WTC11 (cell line): Measurements from ENCODE around the gene SMARCD3. TPM values are rescaled to one million over a fixed set of nuclear protein-coding genes. Genes with fewer than 3 reads are reported as not detected.

ENCODE experiments used
- ATAC-seq: fragments of 200-7000 bp; cut with Tn5 transposase; 2 replicates; pipeline ENCODE4 v1.10.0; 2021; ENCODE audit warnings: mild to moderate bottlenecking, moderate library complexity
- CTCF ChIA-PET: fragments of 300-600 bp; sonication (Branson Sonifier 250); formaldehyde crosslinking; loops from one replicate; lab custom pipeline; 2021; ENCODE audit warnings: antibody characterized with exemption; lab: Charles Lee
- POLR2A ChIA-PET: fragments of 350-600 bp; sonication (Branson Sonifier 250); formaldehyde crosslinking; loops from one replicate; lab custom pipeline; 2021; ENCODE audit warnings: antibody characterized with exemption; lab: Charles Lee
- DNase-seq: peaks from one replicate; pipeline ENCODE4 v3.0.0; 2021; ENCODE audit warnings: low spot score
- H3K27ac Mint-ChIP-seq: 2 replicates; pipeline ENCODE4 v1.8.0; 2021; ENCODE audit warnings: mixed read lengths
- H3K27me3 Mint-ChIP-seq: 2 replicates; pipeline ENCODE4 v1.8.0; 2021; ENCODE audit warnings: low read depth, mild to moderate bottlenecking, moderate library complexity, mixed read lengths
- H3K36me3 Mint-ChIP-seq: 2 replicates; pipeline ENCODE4 v1.8.0; 2021; ENCODE audit warnings: mixed read lengths
- H3K4me1 Mint-ChIP-seq: 2 replicates; pipeline ENCODE4 v1.8.0; 2022; ENCODE audit warnings: mixed read lengths
- H3K4me3 Mint-ChIP-seq: 2 replicates; pipeline ENCODE4 v1.8.0; 2021; ENCODE audit warnings: mild to moderate bottlenecking, moderate library complexity, mixed read lengths
- H3K9me3 Mint-ChIP-seq: 2 replicates; pipeline ENCODE4 v1.8.0; 2021; ENCODE audit warnings: mixed read lengths
- ELF4 ChIP-seq: sonication (generic); formaldehyde crosslinking; IDR thresholded peaks from 2 replicates; pipeline ENCODE4 v1.8.1; 2022; ENCODE audit warnings: low read depth, mild to moderate bottlenecking, moderate library complexity, missing genetic modification reagents
- FOXJ3 ChIP-seq: sonication (generic); formaldehyde crosslinking; IDR thresholded peaks from 2 replicates; pipeline ENCODE4 v1.9.0; 2021; ENCODE audit warnings: missing genetic modification reagents, mild to moderate bottlenecking, borderline replicate concordance
- GABPB1 ChIP-seq: sonication (generic); formaldehyde crosslinking; IDR thresholded peaks from 2 replicates; pipeline ENCODE4 v1.8.1; 2023; ENCODE audit warnings: mild to moderate bottlenecking, missing genetic modification reagents
- IRF2 ChIP-seq: sonication (generic); formaldehyde crosslinking; IDR thresholded peaks from 2 replicates; pipeline ENCODE4 v1.8.0; 2022; ENCODE audit warnings: low read depth, missing genetic modification reagents, borderline replicate concordance
- JAZF1 ChIP-seq: fragments of 250-450 bp; sonication (Bioruptor Pico); IDR thresholded peaks from 2 replicates; pipeline ENCODE4 v1.9.0; 2021; ENCODE audit warnings: moderate library complexity, mild to moderate bottlenecking, inconsistent platforms
- JUN ChIP-seq: sonication (generic); formaldehyde crosslinking; IDR thresholded peaks from 2 replicates; pipeline ENCODE4 v1.8.0; 2023; ENCODE audit warnings: mild to moderate bottlenecking, missing genetic modification reagents
- PRRX2 ChIP-seq: fragments of 250-450 bp; sonication (Bioruptor Pico); IDR thresholded peaks from 2 replicates; pipeline ENCODE4 v1.8.0; 2021; ENCODE audit warnings: mild to moderate bottlenecking
- RORB ChIP-seq: fragments of 250-450 bp; sonication (Bioruptor Pico); IDR thresholded peaks from 2 replicates; pipeline ENCODE4 v1.9.0; 2021; ENCODE audit warnings: mild to moderate bottlenecking
- SMAD3 ChIP-seq: sonication (generic); formaldehyde crosslinking; IDR thresholded peaks from 2 replicates; pipeline ENCODE4 v1.8.0; 2022; ENCODE audit warnings: missing genetic modification reagents, mild to moderate bottlenecking, borderline replicate concordance
- ZBTB21 ChIP-seq: sonication (generic); formaldehyde crosslinking; IDR thresholded peaks from 2 replicates; pipeline ENCODE4 v1.8.1; 2023; ENCODE audit warnings: mild to moderate bottlenecking, missing genetic modification reagents, borderline replicate concordance
- ZNF219 ChIP-seq: sonication (generic); formaldehyde crosslinking; IDR thresholded peaks from 2 replicates; pipeline ENCODE4 v1.8.0; 2023; ENCODE audit warnings: missing genetic modification reagents, mild to moderate bottlenecking, borderline replicate concordance
- ZNF263 ChIP-seq: sonication (generic); formaldehyde crosslinking; IDR thresholded peaks from 2 replicates; pipeline ENCODE4 v1.8.1; 2022; ENCODE audit warnings: low read depth, mild to moderate bottlenecking, moderate library complexity, missing genetic modification reagents
- ZNF423 ChIP-seq: fragments of 250-450 bp; sonication (Bioruptor Pico); IDR thresholded peaks from 2 replicates; pipeline ENCODE4 v2.1.2; 2022; ENCODE audit warnings: mild to moderate bottlenecking, moderate library complexity
- total RNA-seq: library from RNA; stranded (reverse); gene quantifications from 3 replicates; pipeline ENCODE4 v1.2.3, GENCODE V29; 2021
- TF ChIP-seq, protein P1 (sequence below): sonication (generic); formaldehyde crosslinking; IDR thresholded peaks from 2 replicates; pipeline ENCODE4 v1.8.1; 2023; ENCODE audit warnings: mild to moderate bottlenecking, missing genetic modification reagents
- TF ChIP-seq, protein P2 (sequence below): sonication (generic); formaldehyde crosslinking; IDR thresholded peaks from 2 replicates; pipeline ENCODE4 v1.8.0; 2022; ENCODE audit warnings: mild to moderate bottlenecking, missing genetic modification reagents
- TF ChIP-seq, protein P3 (sequence below): fragments of 250-450 bp; sonication (Bioruptor Pico); IDR thresholded peaks from 2 replicates; pipeline ENCODE4 v2.1.2; 2022; ENCODE audit warnings: mild to moderate bottlenecking, moderate library complexity
- TF ChIP-seq, protein P4 (sequence below): sonication (generic); formaldehyde crosslinking; IDR thresholded peaks from 2 replicates; pipeline ENCODE4 v1.8.0; 2023; ENCODE audit warnings: missing genetic modification reagents, mild to moderate bottlenecking, borderline replicate concordance
- TF ChIP-seq, protein P5 (sequence below): sonication (generic); formaldehyde crosslinking; IDR thresholded peaks from 2 replicates; pipeline ENCODE4 v1.8.0; 2023; ENCODE audit warnings: missing genetic modification reagents
- TF ChIP-seq, protein P6 (sequence below): fragments of 250-450 bp; sonication (Bioruptor Pico); IDR thresholded peaks from 2 replicates; pipeline ENCODE4 v1.8.0; 2021; ENCODE audit warnings: mild to moderate bottlenecking

Gene SMARCD3
- total RNA-seq, 1 experiment from 2014 or later: 5.9 TPM

DNA sequence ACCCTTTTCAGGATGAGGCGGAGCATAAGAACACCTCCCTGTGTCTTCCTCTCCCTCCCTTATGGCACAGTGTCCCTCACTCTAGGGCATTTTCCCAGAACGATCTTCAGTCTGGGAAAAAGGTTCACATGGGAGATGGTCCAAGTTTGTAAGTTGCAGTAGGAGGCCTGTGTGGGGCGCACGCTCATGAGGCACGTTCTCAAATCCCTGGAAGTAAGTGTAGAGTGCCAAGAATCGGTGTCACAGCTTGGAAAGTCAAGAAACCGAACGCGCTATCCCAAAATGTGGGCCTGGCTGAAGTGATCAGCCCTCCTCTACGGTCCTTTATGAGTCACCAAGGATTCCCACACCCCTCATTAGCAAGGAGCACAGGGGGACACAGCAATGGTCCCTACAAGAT, 23.9 kb upstream of the SMARCD3 start:
- ChIA-PET POLR2A (no interaction called here), CTCF (interaction anchor here (0.9 to 1.4 kb wide), 2 partner anchors 27 to 28 kb away, joined by 4 read pairs; no protein-coding TSS in a partner anchor)
- ATAC-seq (no peak), DNase-seq (no peak)
- no peaks in the 10 kb centered on the region for H3K36me3 Mint-ChIP-seq
- H3K27me3 Mint-ChIP-seq: peaks cover 28% of the 10 kb centered on the region
- H3K27ac Mint-ChIP-seq: no peak overlapping the region
- H3K9me3 Mint-ChIP-seq: no peaks in the 10 kb centered on the region
- H3K4me1 Mint-ChIP-seq: peaks cover 15% of the 10 kb centered on the region
- H3K4me3 Mint-ChIP-seq: no peak overlapping the region
- TF ChIP-seq, protein P1, sequence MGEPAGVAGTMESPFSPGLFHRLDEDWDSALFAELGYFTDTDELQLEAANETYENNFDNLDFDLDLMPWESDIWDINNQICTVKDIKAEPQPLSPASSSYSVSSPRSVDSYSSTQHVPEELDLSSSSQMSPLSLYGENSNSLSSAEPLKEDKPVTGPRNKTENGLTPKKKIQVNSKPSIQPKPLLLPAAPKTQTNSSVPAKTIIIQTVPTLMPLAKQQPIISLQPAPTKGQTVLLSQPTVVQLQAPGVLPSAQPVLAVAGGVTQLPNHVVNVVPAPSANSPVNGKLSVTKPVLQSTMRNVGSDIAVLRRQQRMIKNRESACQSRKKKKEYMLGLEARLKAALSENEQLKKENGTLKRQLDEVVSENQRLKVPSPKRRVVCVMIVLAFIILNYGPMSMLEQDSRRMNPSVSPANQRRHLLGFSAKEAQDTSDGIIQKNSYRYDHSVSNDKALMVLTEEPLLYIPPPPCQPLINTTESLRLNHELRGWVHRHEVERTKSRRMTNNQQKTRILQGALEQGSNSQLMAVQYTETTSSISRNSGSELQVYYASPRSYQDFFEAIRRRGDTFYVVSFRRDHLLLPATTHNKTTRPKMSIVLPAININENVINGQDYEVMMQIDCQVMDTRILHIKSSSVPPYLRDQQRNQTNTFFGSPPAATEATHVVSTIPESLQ (CRISPR knock-in tag): no peak
- TF ChIP-seq PRRX2: no peak
- no peak for TF ChIP-seq GABPB1 (CRISPR knock-in tag)
- no peak for TF ChIP-seq ELF4
- no peak for TF ChIP-seq ZNF263
- TF ChIP-seq, protein P2, sequence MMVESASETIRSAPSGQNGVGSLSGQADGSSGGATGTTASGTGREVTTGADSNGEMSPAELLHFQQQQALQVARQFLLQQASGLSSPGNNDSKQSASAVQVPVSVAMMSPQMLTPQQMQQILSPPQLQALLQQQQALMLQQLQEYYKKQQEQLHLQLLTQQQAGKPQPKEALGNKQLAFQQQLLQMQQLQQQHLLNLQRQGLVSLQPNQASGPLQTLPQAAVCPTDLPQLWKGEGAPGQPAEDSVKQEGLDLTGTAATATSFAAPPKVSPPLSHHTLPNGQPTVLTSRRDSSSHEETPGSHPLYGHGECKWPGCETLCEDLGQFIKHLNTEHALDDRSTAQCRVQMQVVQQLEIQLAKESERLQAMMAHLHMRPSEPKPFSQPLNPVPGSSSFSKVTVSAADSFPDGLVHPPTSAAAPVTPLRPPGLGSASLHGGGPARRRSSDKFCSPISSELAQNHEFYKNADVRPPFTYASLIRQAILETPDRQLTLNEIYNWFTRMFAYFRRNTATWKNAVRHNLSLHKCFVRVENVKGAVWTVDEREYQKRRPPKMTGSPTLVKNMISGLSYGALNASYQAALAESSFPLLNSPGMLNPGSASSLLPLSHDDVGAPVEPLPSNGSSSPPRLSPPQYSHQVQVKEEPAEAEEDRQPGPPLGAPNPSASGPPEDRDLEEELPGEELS (CRISPR knock-in tag): no peak
- TF ChIP-seq ZNF219 (CRISPR knock-in tag): no peak
- TF ChIP-seq RORB: no peak
- no peak for TF ChIP-seq JUN (CRISPR knock-in tag)
- no peak for TF ChIP-seq SMAD3 (CRISPR knock-in tag)
- no peak for TF ChIP-seq FOXJ3 (CRISPR knock-in tag)
- TF ChIP-seq, protein P3, sequence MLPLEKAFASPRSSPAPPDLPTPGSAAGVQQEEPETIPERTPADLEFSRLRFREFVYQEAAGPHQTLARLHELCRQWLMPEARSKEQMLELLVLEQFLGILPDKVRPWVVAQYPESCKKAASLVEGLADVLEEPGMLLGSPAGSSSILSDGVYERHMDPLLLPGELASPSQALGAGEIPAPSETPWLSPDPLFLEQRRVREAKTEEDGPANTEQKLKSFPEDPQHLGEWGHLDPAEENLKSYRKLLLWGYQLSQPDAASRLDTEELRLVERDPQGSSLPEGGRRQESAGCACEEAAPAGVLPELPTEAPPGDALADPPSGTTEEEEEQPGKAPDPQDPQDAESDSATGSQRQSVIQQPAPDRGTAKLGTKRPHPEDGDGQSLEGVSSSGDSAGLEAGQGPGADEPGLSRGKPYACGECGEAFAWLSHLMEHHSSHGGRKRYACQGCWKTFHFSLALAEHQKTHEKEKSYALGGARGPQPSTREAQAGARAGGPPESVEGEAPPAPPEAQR (CRISPR knock-in tag): no peak
- TF ChIP-seq, all 79 proteins: peak for 0

DNA sequence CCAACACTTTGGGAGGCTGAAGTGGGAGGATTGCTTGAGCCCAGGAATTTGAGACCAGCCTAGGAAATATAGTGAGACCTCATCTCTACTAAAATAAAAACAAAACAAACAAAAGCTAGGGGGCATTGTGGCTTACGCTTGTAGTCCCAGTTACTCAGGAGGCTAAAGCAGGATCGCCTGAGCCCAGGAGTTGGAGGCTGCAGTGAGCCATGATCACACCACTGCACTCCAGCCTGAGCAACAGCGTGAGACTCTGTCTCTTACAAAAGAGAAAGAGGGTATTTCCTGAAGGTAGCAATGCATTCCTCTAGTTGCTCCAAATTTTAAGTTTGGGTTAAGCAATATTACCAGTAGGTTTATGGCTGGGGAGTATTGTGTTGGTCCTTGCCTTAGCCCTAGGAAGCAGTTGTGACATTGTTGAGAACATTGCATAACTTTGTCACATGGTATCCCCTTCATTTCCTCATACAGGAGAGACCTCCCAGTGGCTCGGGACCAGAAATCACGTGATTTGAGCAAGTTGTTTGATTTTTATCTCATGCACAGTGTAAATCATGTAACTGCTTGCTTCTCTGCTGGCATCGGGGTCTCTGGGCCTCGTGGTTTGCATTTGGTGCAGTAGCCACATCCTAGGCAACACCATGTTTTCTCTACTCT, 23.3 kb upstream of the SMARCD3 start:
- H3K4me3 Mint-ChIP-seq: no peak overlapping the region
- ChIA-PET CTCF (interaction anchor here (1.0 to 1.4 kb wide), 2 partner anchors 26 to 28 kb away, joined by 4 read pairs; no protein-coding TSS in a partner anchor), POLR2A (no interaction called here)
- DNase-seq: no peak
- H3K27me3 Mint-ChIP-seq: peaks cover 24% of the 10 kb centered on the region
- ATAC-seq: no peak
- H3K9me3 Mint-ChIP-seq: no peaks in the 10 kb centered on the region
- TF ChIP-seq ZBTB21 (CRISPR knock-in tag) (no peak), JAZF1 (CRISPR knock-in tag) (no peak), IRF2 (no peak), ZNF423 (CRISPR knock-in tag) (no peak), GABPB1 (CRISPR knock-in tag) (peak; percentile 44; the same call in 1 of the 2 replicates)
- TF ChIP-seq, protein P4, sequence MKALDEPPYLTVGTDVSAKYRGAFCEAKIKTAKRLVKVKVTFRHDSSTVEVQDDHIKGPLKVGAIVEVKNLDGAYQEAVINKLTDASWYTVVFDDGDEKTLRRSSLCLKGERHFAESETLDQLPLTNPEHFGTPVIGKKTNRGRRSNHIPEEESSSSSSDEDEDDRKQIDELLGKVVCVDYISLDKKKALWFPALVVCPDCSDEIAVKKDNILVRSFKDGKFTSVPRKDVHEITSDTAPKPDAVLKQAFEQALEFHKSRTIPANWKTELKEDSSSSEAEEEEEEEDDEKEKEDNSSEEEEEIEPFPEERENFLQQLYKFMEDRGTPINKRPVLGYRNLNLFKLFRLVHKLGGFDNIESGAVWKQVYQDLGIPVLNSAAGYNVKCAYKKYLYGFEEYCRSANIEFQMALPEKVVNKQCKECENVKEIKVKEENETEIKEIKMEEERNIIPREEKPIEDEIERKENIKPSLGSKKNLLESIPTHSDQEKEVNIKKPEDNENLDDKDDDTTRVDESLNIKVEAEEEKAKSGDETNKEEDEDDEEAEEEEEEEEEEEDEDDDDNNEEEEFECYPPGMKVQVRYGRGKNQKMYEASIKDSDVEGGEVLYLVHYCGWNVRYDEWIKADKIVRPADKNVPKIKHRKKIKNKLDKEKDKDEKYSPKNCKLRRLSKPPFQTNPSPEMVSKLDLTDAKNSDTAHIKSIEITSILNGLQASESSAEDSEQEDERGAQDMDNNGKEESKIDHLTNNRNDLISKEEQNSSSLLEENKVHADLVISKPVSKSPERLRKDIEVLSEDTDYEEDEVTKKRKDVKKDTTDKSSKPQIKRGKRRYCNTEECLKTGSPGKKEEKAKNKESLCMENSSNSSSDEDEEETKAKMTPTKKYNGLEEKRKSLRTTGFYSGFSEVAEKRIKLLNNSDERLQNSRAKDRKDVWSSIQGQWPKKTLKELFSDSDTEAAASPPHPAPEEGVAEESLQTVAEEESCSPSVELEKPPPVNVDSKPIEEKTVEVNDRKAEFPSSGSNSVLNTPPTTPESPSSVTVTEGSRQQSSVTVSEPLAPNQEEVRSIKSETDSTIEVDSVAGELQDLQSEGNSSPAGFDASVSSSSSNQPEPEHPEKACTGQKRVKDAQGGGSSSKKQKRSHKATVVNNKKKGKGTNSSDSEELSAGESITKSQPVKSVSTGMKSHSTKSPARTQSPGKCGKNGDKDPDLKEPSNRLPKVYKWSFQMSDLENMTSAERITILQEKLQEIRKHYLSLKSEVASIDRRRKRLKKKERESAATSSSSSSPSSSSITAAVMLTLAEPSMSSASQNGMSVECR (CRISPR knock-in tag): no peak
- TF ChIP-seq, protein P5, sequence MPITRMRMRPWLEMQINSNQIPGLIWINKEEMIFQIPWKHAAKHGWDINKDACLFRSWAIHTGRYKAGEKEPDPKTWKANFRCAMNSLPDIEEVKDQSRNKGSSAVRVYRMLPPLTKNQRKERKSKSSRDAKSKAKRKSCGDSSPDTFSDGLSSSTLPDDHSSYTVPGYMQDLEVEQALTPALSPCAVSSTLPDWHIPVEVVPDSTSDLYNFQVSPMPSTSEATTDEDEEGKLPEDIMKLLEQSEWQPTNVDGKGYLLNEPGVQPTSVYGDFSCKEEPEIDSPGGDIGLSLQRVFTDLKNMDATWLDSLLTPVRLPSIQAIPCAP (CRISPR knock-in tag): no peak
- TF ChIP-seq, protein P6, sequence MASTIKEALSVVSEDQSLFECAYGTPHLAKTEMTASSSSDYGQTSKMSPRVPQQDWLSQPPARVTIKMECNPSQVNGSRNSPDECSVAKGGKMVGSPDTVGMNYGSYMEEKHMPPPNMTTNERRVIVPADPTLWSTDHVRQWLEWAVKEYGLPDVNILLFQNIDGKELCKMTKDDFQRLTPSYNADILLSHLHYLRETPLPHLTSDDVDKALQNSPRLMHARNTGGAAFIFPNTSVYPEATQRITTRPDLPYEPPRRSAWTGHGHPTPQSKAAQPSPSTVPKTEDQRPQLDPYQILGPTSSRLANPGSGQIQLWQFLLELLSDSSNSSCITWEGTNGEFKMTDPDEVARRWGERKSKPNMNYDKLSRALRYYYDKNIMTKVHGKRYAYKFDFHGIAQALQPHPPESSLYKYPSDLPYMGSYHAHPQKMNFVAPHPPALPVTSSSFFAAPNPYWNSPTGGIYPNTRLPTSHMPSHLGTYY: no peak
- peaks cover 12% of the 10 kb centered on the region for H3K4me1 Mint-ChIP-seq
- H3K27ac Mint-ChIP-seq: no peak overlapping the region
- no peaks in the 10 kb centered on the region for H3K36me3 Mint-ChIP-seq
